8988T (cell line): ENCODE results near the gene GNPDA1.
"Not testable (repeated sequence)": the region's sequence is repeated elsewhere in the genome, so short reads cannot be mapped to it uniquely, and the experiment has no call there.

Source experiments
- DNase-seq: peaks from one replicate; pipeline ENCODE4 v3.0.0; 2011

Gene GNPDA1

GRCh38 chr5:142012792-142013388 lies at the start of gene GNPDA1:
TSS of gene GNPDA1 (minus strand) at chr5:142013027. CDS start at chr5:142012035, 992 bp downstream.
- peak; percentile 77 for DNase-seq

DNA sequence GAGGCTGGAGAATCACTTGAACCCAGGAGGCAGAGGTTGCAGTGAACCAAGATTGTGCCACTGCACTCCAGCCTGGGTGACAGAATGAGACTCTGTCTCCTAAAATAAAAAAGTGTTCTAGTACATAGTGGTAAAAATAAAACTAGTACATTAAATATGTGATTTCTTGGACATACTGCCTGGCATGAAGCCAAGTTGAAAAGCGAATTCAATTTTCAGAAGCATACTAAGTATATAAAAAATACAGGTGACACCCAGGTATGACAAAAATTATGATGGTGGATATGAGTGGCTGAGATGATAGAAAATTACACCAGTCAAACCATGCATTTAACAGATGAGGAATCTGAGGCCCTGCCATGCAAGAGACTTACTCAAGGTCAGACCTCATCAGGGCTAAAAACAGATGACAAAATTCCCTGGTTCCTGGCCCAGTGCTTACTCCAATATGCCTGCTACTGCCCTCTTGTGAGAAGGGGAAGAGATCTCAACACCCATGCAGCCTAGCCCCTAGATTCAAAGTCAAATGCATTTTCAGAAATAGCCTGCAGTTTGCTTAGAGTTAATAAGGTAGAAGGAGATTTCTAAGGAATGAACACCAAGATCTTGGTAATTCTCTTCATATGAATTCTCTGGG lies 46.6 kb upstream of the GNPDA1 start:
- no peak for DNase-seq

DNA sequence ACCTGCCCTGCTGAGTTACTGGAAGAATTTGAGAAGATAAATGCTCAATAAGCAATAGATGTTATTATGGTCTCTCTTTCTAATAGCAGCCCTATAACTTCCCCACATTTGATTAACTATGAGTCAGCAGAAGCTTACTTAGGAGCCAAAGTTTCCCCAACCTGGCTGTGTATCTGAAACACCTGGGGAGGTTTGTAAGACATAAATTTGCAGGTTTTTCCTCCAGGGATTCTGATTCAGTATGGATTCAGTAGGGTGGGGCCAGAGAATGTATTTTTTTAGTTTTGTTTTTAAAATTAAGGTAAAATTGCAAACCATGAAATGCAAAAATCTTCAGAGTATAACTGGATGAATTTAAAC lies 44.9 kb upstream of the GNPDA1 start:
- no peak for DNase-seq

DNA sequence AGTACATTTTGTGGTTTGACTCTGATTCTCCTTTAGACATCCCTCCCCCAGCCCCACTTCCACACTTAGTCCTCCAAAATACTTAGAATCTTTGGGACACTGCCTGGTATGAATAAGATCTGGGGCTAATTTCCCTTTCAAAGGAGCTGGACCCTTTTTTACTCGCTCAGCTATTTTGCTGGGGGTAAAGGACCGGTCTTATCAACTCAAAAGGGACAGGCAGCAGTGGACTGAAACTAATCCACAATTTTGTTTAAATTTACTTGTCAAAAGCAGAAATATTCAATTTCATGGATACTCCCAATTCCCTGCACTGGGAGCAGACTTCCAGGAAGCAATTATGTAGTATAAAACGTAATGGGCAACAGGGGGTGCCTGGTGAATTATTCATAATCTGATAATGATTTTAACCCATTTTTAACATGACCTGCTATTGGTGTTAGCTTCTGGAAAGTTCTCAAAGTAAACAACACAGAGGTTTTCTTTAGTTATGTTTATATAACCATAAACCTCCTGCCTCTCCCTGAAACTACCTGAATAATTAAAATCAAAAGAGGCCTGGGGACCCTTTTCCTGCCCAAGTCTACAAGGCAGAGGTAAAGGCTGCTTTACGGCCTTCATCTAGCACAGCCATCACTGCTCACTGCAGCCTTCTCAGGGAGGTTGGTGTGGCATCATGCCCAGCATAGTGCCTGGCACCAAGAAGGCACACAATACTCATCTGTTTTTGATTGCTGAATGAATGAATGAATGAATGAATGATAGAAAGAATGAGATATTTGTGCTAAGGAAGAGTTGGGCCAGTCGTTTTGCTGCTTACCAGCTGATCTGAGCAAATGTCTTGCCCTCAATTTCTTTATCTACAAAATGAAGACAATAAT lies 44.2 kb upstream of the GNPDA1 start:
- no peak for DNase-seq

DNA sequence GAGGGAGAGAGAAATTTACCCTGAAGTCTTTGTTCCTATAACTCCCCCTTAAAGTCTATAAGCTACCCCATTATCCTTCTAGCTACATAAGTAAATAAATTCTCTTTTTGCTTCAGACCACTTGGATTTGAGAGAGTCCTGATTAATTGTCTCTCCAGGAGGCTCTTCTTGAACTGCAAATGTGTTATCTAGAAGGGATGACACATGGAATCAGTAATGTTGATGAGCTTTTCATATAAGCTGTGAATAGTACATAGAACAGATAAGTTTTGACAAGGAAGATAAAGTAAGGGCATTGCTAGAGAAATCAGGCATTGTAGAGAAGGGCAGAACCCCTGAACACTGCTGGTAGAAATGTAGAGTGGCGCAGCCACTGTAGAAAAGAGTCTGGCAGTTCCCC lies 42.5 kb upstream of the GNPDA1 start:
- no peak for DNase-seq

GRCh38 chr5:142053426-142054151 lies 40.8 kb upstream of the GNPDA1 start:
- no peak for DNase-seq

GRCh38 chr5:142052026-142052425 lies 39.2 kb upstream of the GNPDA1 start:
- not testable (repeated sequence) for DNase-seq

- DNase-seq: no peak
These were observed 35.4 kb upstream of the GNPDA1 start for GRCh38 chr5:142048272-142048671.

DNA sequence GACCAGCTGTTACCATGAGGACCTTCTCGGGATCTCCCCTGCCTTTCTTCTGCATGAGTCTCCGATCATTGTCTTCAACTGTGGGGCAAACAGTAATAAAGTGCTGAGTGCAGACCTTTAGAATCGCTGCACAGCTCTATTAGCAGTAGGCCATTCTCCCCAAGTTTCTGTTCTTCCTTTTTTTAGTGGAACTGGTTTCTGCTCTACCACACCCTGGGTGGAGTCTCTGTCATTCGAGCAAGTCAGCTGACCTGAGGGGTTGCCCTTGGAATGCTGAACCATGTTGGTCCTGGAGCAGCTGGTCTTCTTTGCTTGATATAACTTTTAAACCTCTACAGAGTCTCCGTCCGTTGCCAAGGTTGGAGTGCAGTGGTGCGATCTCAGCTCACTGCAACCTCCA lies 33.4 kb upstream of the GNPDA1 start:
- no peak for DNase-seq

- not testable (repeated sequence) for DNase-seq
These were observed 28.1 kb upstream of the GNPDA1 start for GRCh38 chr5:142040881-142041280.

- no peak for DNase-seq
These were observed 27.5 kb upstream of the GNPDA1 start for GRCh38 chr5:142040285-142040684.

GRCh38 chr5:142038735-142039134 lies 25.9 kb upstream of the GNPDA1 start:
- DNase-seq: no peak

DNA sequence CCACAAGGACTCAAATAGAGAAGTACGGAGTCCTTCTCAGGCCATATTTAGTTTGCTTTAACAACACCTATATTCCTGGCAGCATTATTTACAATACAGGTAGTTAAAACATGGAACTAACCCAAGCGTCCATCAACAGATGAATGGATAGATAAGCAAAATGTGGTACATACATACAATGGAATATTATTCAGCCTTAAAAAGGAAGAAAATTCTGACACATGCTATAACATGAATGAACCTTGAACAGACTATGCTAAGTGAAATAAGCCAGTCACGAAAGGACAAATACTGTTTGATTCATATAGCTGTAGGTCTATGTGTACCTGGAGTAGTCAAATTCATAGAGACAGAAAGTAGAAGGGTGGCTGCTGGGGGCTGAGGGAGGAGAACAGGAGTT lies 24.8 kb upstream of the GNPDA1 start:
- DNase-seq: not testable (repeated sequence)

DNA sequence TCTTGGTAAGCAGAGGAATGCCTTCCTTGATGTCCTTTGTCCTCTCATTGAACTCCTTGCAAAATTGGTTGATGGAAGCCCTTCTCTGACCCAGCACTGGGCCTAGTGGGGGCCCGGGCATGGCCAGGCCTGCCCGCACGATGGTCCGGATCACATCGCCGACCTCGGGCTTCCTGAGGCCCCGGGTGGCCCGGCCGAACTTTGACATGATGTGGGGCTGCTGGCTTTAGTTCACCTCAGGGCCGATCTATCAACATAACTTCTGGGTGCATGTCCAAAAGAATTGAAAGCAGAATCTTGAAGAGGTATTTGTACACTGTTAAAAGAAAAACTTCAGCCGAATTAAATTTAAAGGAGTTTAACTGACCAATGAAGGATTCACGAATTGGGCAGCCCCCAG lies 24.1 kb upstream of the GNPDA1 start:
- DNase-seq: no peak

DNA sequence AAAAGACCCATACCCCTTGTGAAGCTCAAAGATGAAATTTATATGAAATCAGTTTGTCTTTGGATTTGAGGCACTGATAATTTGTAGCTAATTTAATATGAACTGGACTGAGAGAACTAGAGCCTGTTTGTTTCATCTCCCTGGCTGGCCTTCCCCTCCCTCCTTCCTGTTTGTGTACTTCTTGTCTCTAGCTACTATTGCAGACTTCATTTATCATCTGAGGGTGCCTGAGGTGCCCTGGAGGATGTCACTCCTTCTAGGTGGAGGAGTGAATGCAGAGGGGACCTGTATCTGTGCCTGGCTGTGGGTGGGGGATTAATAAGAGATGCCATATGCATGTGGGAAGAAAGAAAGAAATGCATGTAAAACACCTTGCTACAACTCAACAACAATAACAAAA lies 22.2 kb upstream of the GNPDA1 start:
- DNase-seq: no peak

DNA sequence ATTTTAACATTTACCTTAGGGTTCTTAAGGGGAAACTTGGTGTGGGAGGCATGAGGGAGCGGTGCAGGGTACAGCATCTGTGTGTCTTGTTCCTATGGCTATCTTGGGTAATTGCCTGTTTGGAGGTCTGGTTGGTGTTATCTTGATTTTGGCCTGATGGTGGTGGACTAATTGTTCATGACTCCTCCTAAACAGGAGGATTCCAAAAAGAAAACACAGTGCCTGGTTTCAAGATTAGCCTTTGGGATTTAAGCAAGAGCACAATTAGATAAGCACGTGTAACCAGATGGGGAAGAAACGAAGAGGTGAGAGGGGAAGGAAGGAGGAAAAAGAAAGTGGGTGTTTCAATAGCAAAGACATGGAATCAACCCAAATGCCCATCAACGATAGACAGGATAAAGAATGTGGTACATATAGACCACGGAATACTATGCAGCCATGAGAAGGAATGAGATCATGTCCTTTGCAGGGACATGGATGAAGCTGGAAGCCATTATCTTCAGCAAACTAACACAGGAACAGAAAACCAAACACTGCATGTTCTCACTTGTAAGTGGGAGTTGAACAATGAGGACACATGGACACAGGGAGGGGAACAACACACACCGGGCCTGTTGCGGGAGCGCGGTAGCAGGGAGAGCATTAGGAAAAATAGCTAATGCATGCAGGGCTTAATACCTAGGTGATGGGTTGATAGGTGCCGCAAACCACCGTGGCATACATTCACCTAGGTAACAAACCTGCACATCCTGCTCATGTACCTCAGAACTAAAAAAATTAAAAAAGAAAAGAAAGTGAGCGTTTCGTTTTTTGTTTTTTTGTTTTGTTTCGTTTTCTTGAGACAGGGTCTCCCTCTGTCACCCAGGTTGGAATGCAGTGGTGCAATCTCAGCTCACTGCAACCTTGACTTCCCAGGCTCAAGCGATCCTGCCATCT lies 21.1 kb upstream of the GNPDA1 start:
- not testable (repeated sequence) for DNase-seq

- DNase-seq: no peak
These were observed 20.2 kb upstream of the GNPDA1 start for GRCh38 chr5:142032747-142033631.

DNA sequence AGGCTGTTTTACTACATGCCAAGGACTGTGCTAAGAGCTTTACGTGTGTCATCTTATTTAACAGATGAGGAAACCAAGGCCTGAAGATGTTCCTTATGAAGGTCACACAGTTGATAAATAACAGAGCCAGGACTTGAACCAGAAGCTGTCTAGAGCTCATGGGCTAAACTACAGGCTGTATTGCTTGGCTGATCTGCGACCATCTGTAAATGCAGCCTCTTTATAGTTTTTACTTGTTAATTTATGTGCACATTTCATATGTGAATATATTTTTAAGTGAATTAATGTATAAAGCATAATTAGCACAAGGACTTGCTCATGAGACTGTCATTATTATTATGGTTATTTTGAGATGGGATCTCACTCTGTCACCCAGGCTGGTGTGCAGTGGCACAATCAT lies 19.3 kb upstream of the GNPDA1 start:
- DNase-seq: no peak

DNA sequence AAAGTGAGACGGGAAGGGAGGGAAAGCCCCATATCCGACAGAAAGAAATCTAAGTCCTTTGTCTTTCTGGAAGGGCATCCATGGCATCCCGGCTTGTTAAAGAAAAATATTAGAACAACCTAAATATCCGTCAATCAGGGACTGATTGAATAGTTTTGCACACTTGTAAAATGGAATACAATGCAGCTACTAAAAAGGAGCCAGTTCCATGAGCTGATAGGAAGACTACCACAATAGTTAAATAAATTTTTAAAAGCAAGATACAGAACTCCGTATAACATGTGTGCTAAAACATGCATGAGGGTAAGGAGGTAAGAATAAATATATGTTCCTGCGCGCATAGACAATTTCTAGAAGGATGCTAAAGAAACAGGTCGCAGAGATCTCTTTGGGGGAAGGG lies 12.8 kb upstream of the GNPDA1 start:
- DNase-seq: no peak

DNA sequence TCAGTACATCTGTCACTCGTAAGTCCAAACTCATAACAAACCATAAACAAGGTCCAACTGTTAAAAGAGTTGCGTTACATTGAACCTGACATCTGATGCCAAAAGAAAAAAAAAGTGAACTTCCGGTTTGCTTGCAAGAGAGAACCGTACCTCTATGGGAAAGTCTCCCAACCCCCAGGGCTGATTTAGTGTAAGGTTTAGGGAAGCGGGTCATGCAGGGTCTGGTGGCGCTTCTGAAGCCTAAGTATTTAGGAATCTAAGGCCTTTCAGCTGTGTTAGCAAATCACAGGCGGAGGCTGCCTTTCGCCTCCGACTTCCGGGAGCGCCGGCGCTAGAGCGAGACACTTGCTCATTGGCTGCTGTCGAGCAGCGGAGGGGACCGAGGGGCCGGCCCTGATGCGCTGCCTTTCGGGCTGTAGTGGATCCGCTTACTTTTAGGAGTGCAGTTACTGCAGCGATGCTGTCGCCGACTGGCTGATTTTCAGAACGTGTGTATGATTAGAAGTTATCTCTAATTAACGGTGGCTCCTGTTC lies 12.0 kb upstream of the GNPDA1 start:
- DNase-seq: peak; percentile 66

GRCh38 chr5:142023836-142024235 lies 11.0 kb upstream of the GNPDA1 start:
- DNase-seq: no peak
